ENCODE results near the gene IL27RA.
"Not testable (repeated sequence)": the region's sequence is repeated elsewhere in the genome, so short reads cannot be mapped to it uniquely, and the experiment has no call there.

The IL27RA gene

DNA sequence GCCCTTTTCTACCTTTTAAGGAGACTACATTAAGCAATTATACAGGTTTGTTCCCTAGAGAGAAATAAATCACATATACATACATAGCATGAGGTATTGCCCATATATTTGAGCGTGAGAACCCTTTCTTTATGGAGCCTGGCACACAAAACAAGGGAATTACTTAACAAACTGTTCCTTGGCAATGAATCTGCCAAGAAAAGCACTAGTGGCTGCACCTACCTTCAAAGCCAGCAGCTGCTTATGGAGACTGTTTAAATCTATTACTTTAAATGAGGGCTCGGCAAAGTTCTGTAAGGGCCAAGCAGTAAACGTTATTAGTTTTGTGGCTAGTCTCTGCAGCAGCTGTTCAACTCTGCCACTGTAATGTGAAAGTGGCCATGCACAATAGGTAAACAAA, 32.5 kb upstream of the IL27RA start:
- DNase-seq (ENCODE audit: low read depth), result no peak

DNA sequence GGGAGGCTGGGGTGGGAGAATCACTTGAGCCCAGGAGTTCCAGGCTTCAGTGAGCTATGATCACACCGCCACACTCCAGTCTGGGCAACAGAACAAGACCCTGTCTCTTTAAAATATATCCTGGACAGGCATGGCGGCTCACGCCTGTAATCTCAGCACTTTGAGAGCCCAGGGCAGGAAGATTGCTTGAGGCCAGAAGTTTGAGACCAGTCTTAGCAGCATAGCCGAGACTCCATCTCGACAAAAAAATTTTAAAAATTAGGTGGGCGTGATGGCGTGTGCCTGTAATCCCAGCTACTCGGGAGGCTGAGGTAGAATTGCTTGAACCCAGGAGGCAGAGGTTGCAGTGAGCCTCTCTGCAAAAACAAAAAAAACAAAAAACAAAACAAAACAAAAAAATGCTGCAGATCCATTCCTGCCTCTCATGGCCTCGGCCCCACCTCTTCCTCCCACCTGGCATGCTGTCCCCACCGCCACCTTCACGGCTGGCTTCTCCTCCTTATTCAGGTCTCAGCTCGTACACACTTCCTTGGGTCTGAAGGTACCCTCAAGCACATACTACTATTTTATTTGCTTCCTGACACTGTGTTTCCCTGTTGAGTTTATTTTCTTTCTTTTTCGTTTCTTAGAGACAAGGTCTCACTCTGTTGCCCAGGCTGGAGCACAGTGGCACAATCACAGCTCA, 30.7 kb upstream of the IL27RA start:
- no peak for DNase-seq (ENCODE audit: low read depth)

DNA sequence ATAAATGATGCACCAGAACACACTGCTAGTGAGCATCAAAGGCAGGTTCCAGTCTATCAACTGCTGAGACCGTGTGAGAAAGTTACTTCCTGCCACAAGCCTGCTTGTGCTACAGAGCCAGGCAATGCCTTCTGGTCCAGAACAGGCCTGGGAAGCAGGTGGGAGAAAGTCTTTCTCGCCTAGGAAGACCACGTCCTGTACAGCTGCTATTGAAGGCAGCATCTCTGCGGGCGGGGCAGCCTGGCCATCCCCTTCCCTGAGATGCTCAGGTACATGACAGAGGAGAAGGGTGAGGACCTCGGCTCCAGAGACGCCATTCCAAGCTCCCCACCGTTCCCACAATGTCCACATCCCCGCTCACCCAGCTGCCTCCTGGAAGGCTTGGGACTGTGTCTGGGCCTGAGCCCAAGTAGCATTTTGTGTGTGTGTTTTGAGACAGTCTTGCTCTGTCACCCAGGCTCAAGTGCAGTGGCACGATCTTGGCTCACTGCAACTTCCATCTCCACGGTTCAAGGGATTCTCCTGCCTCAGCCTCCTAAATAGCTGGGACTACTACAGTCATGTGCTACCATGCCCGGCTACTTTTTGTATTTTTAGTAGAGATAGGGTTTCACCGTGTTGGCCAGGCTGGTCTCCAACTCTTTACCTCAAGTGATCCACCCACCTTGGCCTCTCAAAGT, 28.9 kb upstream of the IL27RA start:
- DNase-seq (ENCODE audit: low read depth), result no peak

DNA sequence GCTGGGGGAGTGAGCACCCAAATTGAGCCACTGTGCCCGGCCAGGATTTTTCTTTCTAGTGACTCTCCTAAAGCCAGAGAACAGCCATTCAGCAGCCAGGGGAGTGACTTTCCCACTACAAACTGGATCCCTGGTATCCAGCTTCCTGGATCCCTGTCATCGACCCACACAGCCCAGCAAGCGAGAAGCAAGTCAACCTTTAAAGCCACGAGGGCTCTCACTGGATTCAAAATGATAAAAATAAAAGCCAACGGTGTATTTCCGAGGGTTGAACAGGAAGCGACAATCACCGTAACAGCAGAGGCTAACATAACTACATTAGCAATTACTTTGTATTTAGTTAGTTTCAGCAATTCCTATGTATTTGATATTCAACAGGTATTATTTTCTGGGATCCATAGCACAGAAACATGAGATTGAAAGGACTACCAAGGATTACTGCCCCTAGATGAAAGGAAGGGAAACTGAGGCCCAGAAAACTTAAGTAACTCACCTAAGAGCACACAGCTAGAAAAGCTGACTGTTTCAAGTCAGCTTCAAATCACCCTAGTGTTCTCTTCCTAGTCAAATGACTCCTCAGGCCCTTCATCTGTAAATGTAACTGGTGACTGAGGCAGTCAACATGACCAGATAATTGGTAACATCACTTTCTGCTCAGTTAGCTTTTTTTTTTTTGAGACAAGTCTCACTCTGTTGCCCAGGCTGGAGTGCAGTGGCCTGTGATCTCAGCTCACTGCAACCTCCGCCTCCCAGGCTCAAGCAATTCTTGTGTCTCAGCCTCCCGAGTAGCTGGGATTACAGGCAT, 28.1 kb upstream of the IL27RA start:
- DNase-seq (ENCODE audit: low read depth), result no peak

DNA sequence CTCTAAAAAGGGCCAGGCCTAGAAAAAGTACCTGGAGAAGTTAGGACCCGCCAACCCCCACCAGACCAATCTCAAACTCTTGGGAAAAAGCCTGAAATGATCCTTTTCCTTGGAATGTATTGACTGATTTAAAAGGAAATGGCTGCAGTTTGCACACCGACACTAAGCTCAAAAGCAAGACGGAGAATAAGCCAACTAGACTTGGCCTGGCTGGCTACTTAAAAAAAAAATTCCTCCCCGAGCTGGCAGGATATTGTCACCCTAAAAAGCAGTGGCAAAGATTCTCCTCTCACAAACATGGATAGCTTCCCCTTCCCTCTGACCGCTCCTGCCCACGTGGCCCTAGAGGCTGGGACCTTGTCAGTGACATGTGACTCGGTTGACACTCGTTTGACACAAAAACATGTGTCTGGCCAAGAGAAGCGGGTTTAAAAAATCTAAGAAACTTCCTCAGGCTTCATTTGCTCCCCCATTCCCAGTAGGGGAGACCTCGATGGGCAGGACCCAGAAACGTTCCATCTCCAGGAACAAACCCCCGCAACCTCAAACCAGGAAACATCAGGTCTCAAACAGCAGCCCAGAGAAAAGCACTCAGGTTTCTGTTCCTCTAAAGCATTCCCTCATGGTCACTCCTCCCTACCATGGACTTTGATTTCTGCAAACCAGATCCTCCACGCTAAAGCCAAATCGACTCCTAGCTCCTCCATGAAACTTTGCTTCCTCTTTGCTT, 26.8 kb upstream of the IL27RA start:
- DNase-seq (ENCODE audit: low read depth), result no peak

DNA sequence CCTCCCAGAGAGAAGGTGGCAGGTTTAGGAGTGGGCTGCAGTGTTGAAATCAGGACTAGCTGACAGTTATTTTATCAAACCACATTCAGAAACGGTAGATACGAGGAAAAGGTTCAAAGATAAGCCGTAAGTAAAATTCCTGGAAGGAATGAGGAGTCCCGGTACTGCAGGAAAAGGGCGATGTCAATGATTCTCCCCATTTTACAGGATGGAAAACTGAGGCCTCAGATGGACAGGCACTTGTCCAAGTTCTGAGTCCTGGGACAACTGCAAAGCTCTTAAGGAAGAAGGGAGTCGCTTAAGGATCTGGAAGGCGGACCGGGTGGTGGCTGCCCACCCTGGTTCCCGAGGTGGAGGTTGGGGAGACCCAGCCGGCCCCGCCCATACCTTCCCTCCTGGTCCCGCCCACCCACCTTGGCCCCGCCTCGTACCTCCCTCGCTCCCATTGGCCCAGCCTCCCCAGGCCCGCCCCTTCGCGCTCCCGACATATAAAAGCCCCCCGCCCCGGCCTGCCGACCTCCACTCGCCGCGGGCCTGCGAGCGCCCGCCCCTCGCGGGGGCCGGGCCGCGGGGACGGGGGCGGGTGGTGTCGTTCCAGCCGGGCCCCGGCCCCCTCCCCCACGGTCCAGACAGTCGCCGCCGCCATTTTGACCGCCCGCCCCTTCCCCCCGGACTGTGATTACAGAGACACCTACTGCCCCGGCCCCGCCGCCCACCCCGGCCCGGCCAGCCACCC, 26.0 kb upstream of the IL27RA start:
- no peak for DNase-seq (ENCODE audit: low read depth)

DNA sequence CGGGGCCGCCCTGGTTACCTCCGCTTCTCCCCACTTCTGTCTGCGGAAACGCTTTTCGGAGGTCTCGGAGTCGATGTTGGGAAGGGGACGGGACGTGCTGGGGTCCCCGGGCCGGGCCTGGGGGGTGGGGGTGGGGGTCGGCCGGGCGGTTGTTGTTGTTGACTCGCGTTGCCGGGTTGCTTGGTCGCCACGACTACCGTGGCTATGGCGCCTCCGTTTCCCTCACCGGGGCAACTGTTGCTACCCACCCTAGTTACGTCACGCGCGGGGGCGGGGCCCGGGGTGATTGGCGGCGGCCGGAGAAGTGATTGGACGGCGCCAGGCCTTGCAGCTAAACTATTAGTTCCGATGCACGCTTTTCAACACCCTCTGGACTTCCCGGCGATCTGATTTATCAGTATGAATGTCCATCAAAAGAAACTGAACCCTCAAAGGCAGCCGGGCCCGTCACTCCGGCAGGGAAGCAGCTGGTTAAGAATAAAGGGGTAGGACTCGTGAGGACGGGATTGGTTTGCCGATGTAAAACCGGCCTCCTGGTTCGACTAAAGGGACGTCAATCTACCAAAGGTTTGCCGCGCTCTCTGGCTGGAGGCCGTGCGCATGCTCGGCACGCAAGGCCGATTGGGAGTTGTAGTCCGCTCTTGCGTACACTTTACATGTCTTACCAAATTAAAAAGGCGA, 25.3 kb upstream of the IL27RA start, which contains the start of gene RFX1:
Gene RFX1, minus strand, starts transcription at position 236 of the 681 bp plus-strand sequence. CDS start 12,477 bp downstream, outside the sequence.
- peak; percentile 100 for DNase-seq (ENCODE audit: low read depth)

DNA sequence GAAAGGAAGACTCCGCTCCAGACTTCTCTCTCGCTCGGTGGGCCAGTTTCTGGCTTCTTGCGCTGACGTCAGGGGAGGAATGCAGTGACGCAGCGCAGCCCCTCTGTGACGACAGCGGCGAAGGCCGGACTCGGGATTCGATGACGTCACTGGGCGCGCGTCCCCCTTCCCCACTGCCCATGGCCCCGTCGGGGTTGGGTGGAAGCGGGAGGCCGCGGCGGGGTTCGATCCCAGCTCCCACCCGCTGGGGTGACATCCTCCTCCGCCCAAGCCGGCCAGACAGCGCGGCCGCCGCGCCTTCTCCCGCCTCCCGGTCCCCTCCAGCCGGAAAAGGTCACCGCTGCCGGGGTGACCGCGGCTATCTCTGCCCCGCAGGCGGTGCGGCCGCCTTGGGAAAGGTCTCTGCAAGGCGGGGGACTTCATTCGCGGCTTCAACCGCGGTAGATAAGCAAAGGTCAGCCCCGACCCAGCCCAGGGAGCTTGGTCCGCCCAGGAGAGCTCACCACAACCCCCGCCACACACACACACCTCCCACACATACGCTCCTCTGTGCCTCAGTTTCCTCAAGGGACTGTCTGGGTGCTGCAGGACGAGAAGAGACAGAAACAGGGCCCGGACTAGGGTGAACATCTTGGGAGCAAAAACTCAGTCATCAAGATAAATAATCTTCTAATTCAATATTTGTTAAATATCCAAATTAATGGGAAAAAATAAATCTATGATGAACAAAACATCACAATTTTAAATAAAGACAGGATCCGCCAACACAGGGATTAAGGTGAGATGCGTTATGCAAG, 24.6 kb upstream of the IL27RA start:
- DNase-seq (ENCODE audit: low read depth), result no peak

DNA sequence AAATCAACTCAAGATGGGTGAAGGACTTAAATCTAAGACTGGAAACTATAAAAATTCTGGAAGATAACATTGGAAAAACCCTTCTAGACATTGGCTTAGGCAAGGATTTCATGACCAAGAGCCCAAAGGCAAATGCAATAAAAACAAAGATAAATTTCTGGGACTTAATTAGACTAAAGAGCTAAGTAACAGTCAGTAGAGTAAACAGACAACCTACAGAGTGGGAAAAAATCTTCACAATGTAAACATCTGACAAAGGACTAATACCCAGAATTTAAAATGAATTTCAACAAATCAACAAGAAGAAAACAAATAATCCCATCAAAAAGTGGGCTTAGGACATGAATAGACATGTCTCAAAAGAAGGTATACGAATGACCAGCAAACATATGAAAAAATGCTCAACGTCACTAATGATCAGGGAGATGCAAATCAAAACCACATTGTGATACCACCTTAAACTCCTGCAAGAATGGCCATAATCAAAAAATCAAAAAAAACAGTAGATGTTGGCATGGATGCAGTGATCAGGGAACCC, 19.1 kb upstream of the IL27RA start:
- no peak for DNase-seq (ENCODE audit: low read depth)

DNA sequence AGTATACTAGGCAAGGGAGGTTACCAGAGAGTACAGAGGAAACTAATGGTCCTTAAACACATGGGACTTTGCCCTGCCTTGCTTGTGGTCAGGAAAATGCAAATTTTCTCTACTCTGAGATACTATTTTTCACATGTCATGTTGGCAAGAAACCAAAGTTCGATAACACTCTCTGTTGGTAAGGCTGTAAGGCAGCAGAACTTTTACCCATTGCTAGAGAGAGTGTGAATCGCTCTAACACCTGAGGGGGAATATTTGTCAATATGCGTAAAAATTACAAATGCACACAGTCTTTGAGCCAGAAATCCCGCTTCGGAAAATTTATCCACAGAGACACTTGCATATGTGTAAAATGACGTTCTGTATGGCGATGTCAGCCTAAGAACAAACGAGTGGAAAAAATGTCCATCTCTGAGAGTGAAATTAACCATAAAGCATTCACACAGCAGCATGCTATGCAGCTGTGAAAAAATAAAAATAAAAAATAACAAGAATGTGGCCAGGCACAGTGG, 16.0 kb upstream of the IL27RA start:
- no peak for DNase-seq (ENCODE audit: low read depth)

DNA sequence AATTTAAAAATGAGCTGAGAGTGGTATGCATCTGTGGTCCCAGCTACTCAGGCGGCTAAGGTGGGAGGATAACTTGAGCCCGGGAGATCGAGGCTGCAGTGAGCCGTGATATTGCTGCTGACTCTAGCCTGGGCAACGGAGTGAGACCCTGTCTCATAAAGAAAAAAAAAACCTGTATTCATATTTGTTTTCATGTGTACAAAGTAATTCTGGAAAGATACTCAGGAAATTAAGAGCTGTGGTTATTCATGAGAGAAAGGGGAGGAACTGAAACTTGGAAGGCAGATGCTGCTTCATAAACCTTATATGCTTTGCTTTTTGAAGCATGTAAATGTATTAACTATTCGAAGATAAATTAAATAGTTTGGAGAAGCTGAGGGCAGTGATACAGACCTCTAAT, 12.5 kb upstream of the IL27RA start:
- no peak for DNase-seq (ENCODE audit: low read depth)

DNA sequence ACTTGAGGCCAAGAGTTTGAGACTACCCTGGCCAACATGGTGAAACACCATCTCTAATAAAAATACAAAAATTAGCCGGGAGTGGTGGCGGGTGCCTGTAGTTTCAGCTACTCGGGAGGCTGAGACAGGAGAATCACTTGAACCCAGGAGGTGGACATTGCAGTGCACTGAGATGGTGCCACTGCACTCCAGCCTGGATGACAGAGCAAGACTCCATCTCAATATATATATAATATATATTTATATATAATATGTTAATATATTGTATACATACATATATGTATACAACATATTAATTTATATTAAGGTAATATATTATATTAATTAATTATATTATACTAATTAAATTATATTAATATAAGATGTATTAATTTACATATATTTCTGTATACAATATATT, 11.8 kb upstream of the IL27RA start:
- not testable (repeated sequence) for DNase-seq (ENCODE audit: low read depth)

DNA sequence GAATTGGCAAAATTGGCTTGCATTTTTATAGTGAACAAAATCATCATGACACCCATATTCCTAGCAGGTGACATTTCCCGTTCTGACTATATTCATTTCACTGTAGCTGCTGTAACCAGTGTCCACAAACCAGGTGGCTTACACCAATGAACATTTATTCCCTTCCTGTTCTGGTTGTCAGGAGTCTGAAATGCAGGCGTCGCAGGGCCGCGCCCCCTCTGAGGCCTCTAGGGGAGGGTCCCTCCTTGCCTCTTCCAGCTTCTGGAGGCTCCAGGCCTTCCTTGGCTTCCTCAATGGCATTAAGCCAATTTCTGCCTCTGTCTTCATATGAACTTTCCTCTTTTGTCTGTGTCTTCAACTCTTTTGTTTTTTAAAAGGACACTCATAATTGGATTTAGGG, 10.1 kb upstream of the IL27RA start:
- no peak for DNase-seq (ENCODE audit: low read depth)

DNA sequence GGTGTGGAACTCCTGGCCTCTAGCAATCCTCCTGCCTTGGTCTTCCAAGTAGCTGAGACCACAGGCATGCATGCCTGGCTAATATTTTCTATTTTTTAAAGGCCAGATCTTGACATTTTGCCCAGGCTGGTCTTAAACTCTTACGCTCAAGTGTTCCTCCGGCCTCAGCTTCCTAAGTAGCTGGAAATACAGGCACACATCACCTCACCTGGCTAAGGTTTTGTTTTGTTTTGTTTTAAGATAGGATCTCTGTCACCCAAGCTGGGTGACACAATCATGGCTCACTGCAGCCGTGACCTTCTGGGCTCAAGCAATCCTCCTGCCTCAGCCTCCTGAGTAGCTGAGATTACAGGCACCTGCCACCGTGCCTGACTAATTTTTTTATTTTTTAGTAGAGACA, 9.1 kb upstream of the IL27RA start:
- DNase-seq (ENCODE audit: low read depth), result no peak

DNA sequence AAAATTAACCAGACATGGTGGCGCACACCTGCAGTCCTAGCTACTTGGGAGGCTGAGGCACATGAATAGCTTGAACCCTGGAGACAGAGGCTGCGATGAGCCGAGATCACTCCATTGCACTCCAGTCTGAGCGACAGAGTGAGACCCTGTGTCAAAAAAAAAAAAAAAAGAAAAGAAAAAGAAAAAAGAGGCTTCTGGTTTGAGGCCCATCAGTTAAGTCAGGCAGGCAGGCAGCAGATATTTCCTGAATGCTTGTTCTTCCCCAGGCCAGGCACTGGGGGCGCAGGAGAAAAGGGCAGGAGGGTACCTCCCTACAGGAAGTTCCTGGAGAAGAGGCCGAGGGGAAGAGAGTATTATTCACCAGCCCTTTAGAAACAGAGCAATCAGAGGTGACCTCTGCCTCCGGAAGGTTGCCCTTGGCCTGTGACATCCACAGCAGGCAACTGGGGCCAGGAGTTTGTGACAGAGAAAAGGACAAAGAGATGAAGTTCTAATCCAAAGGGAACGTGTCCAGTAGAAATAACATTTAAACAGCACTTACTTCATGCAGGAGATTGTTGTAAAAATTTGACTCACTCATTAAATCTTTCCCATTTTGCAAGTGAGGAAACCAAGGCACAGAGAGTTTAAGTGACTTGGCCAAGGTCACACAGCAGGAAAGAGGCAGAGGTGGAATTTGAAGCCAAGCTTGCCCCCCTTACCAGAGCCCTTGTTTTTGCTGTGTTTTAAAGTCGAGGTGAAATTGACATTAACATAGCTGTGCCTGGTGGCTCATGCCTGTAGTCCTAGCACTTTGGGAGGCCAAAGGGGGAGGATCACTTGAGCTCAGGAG, 7.9 kb upstream of the IL27RA start:
- no peak for DNase-seq (ENCODE audit: low read depth)

DNA sequence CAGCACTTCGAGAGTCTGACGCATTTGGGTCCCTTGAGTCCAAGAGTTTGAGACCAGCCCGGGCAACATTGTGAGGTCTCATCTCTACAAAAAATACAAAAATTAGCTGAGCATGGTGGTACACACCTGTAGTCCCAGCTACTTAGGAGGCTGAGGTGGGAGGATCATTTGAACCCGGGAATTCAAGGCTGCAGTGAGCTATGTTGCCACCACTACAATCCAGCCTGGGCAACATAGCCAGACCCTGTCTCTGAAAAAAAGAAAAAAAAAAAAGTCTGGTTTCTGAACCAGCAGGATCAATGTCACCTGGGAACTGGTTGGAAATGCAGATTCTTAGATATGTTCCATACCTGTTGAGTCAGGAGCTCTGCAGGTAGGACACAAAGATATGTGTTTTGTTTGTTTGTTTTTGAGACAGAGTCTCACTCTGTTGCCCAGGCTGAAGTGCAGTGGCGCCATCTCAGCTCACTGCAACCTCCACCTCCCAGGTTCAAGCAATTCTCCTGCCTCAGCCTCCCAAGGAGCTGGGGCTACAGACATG, 4.8 kb upstream of the IL27RA start:
- DNase-seq (ENCODE audit: low read depth), result not testable (repeated sequence)

DNA sequence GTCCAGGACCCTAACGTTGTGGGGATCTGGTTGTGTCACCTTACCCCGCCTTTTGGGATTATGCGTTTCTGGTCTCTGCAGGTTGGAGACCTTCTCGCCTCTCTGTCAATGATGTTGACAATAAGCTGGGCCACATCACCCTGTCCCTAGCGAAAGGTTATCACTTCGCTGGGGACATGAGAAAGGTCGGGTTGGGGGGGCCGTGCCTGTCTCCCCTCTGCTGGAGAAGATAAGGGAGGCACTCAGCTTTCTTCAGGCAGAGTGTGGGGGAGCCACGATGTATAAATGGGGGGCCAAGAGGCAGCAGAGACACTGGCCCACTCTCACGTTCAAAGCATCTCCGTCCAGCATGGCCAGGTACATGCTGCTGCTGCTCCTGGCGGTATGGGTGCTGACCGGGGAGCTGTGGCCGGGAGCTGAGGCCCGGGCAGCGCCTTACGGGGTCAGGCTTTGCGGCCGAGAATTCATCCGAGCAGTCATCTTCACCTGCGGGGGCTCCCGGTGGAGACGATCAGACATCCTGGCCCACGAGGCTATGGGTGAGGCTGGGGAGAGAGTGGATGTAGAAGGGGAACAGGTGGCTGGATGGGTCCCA, 3.6 kb upstream of the IL27RA start, which contains the start of gene RLN3:
Gene RLN3, plus strand, starts transcription at position 293 of the 595 bp plus-strand sequence. Its CDS starts 57 bp downstream, at position 350.
- DNase-seq (ENCODE audit: low read depth), result no peak

DNA sequence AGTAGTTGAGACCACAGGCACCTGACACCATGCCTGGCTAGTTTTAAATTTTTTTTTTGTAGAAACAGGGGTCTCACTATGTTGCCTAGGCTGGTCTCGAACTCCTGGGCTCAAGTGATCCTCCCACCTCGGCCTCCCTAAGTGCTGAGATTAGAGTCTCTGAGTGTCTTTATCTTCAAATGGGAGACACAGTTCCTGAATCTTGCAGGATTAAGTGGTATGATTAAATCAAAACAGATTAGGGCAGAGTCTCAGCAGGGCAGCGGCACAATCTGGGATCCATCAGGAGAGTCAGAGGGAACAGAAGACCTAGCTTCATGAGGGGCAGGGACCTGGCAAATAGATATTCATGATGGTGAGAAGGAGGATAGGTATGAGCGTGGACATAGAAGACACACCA, 2.7 kb upstream of the IL27RA start:
- DNase-seq (ENCODE audit: low read depth), result no peak
